Measurements from ENCODE around the gene FAS. TPM values are rescaled to one million over a fixed set of nuclear protein-coding genes. Genes with fewer than 3 reads are reported as not detected.

Gene FAS
- polyA plus RNA-seq, 1 donor = 6.9 TPM

GRCh38 chr10:88953662-88954061, 36.9 kb upstream of the FAS start:
- Histone ChIP-seq H3K4me3 (ENCODE audit: low read length) (no peak overlapping the region), H3K4me1 (ENCODE audit: control insufficient read depth, insufficient read depth, low read length) (no peaks in the 10 kb centered on the region), H3K27me3 (ENCODE audit: control insufficient read depth, insufficient read depth, low read length) (no peaks in the 10 kb centered on the region), H3K9me3 (ENCODE audit: control insufficient read depth, low read depth, low read length) (no peaks in the 10 kb centered on the region), H3K36me3 (ENCODE audit: control insufficient read depth, insufficient read depth, low read length) (peaks cover 2% of the 10 kb centered on the region), H3K27ac (ENCODE audit: low read length) (peak overlapping the region; percentile 85)
- no peak for DNase-seq
- WGBS (ENCODE audit: insufficient coverage, low lambda C conversion rate) = no CpG with 5 or more reads among the region's 5 CpGs

GRCh38 chr10:88954458-88955083, 36.0 kb upstream of the FAS start:
- Histone ChIP-seq H3K27ac (ENCODE audit: low read length) (no peak overlapping the region), H3K36me3 (ENCODE audit: control insufficient read depth, insufficient read depth, low read length) (no peaks in the 10 kb centered on the region), H3K27me3 (ENCODE audit: control insufficient read depth, insufficient read depth, low read length) (no peaks in the 10 kb centered on the region), H3K4me1 (ENCODE audit: control insufficient read depth, insufficient read depth, low read length) (no peaks in the 10 kb centered on the region), H3K9me3 (ENCODE audit: control insufficient read depth, low read depth, low read length) (no peaks in the 10 kb centered on the region), H3K4me3 (ENCODE audit: low read length) (no peak overlapping the region)
- WGBS (ENCODE audit: insufficient coverage, low lambda C conversion rate) = no CpG with 5 or more reads among the region's 4 CpGs
- no peak for DNase-seq

- Histone ChIP-seq H3K4me1 (ENCODE audit: control insufficient read depth, insufficient read depth, low read length) (no peaks in the 10 kb centered on the region), H3K36me3 (ENCODE audit: control insufficient read depth, insufficient read depth, low read length) (no peaks in the 10 kb centered on the region), H3K27me3 (ENCODE audit: control insufficient read depth, insufficient read depth, low read length) (no peaks in the 10 kb centered on the region), H3K4me3 (ENCODE audit: low read length) (no peak overlapping the region), H3K27ac (ENCODE audit: low read length) (no peak overlapping the region), H3K9me3 (ENCODE audit: control insufficient read depth, low read depth, low read length) (no peaks in the 10 kb centered on the region)
- peak; percentile 30 to 65 for DNase-seq
- no CpG with 5 or more reads among the region's 1 CpG for WGBS (ENCODE audit: insufficient coverage, low lambda C conversion rate)
These were observed 33.2 kb upstream of the FAS start for GRCh38 chr10:88957381-88957780.

GRCh38 chr10:88958721-88959120, 31.9 kb upstream of the FAS start:
- WGBS (ENCODE audit: insufficient coverage, low lambda C conversion rate) = 100% methylated on average over 2 of the region's 6 CpGs
- no peak overlapping the region for H3K27ac ChIP-seq (ENCODE audit: low read length)
- H3K27me3 ChIP-seq (ENCODE audit: control insufficient read depth, insufficient read depth, low read length) = no peaks in the 10 kb centered on the region
- no peak for DNase-seq
- H3K4me1 ChIP-seq (ENCODE audit: control insufficient read depth, insufficient read depth, low read length) = no peaks in the 10 kb centered on the region
- H3K36me3 ChIP-seq (ENCODE audit: control insufficient read depth, insufficient read depth, low read length) = no peaks in the 10 kb centered on the region
- H3K9me3 ChIP-seq (ENCODE audit: control insufficient read depth, low read depth, low read length) = no peaks in the 10 kb centered on the region
- no peak overlapping the region for H3K4me3 ChIP-seq (ENCODE audit: low read length)

- Histone ChIP-seq H3K27ac (ENCODE audit: low read length) (no peak overlapping the region), H3K36me3 (ENCODE audit: control insufficient read depth, insufficient read depth, low read length) (no peaks in the 10 kb centered on the region), H3K4me3 (ENCODE audit: low read length) (no peak overlapping the region), H3K9me3 (ENCODE audit: control insufficient read depth, low read depth, low read length) (no peaks in the 10 kb centered on the region), H3K27me3 (ENCODE audit: control insufficient read depth, insufficient read depth, low read length) (no peaks in the 10 kb centered on the region), H3K4me1 (ENCODE audit: control insufficient read depth, insufficient read depth, low read length) (no peaks in the 10 kb centered on the region)
- no CpG with 5 or more reads among the region's 1 CpG for WGBS (ENCODE audit: insufficient coverage, low lambda C conversion rate)
- DNase-seq = no peak
These were observed 29.8 kb upstream of the FAS start for GRCh38 chr10:88960802-88961201.

- no peaks in the 10 kb centered on the region for H3K4me1 ChIP-seq (ENCODE audit: control insufficient read depth, insufficient read depth, low read length)
- no peak overlapping the region for H3K4me3 ChIP-seq (ENCODE audit: low read length)
- no peaks in the 10 kb centered on the region for H3K36me3 ChIP-seq (ENCODE audit: control insufficient read depth, insufficient read depth, low read length)
- H3K27ac ChIP-seq (ENCODE audit: low read length) = no peak overlapping the region
- no peaks in the 10 kb centered on the region for H3K9me3 ChIP-seq (ENCODE audit: control insufficient read depth, low read depth, low read length)
- no peak for DNase-seq
- H3K27me3 ChIP-seq (ENCODE audit: control insufficient read depth, insufficient read depth, low read length) = no peaks in the 10 kb centered on the region
These were observed 29.3 kb upstream of the FAS start for GRCh38 chr10:88961266-88961665.

- Histone ChIP-seq H3K4me3 (ENCODE audit: low read length) (no peak overlapping the region), H3K4me1 (ENCODE audit: control insufficient read depth, insufficient read depth, low read length) (no peaks in the 10 kb centered on the region), H3K9me3 (ENCODE audit: control insufficient read depth, low read depth, low read length) (no peaks in the 10 kb centered on the region), H3K36me3 (ENCODE audit: control insufficient read depth, insufficient read depth, low read length) (no peaks in the 10 kb centered on the region), H3K27me3 (ENCODE audit: control insufficient read depth, insufficient read depth, low read length) (no peaks in the 10 kb centered on the region), H3K27ac (ENCODE audit: low read length) (no peak overlapping the region)
- no CpG with 5 or more reads among the region's 2 CpGs for WGBS (ENCODE audit: insufficient coverage, low lambda C conversion rate)
- no peak for DNase-seq
These were observed 28.3 kb upstream of the FAS start for GRCh38 chr10:88962336-88962735.

GRCh38 chr10:88963318-88963717, 27.3 kb upstream of the FAS start:
- Histone ChIP-seq H3K9me3 (ENCODE audit: control insufficient read depth, low read depth, low read length) (no peaks in the 10 kb centered on the region), H3K4me3 (ENCODE audit: low read length) (no peak overlapping the region), H3K4me1 (ENCODE audit: control insufficient read depth, insufficient read depth, low read length) (no peaks in the 10 kb centered on the region), H3K27me3 (ENCODE audit: control insufficient read depth, insufficient read depth, low read length) (no peaks in the 10 kb centered on the region), H3K36me3 (ENCODE audit: control insufficient read depth, insufficient read depth, low read length) (no peaks in the 10 kb centered on the region), H3K27ac (ENCODE audit: low read length) (no peak overlapping the region)
- DNase-seq = no peak
- WGBS (ENCODE audit: insufficient coverage, low lambda C conversion rate) = no CpG with 5 or more reads among the region's 2 CpGs

- no peak for DNase-seq
- Histone ChIP-seq H3K4me1 (ENCODE audit: control insufficient read depth, insufficient read depth, low read length) (no peaks in the 10 kb centered on the region), H3K36me3 (ENCODE audit: control insufficient read depth, insufficient read depth, low read length) (no peaks in the 10 kb centered on the region), H3K4me3 (ENCODE audit: low read length) (no peak overlapping the region), H3K27ac (ENCODE audit: low read length) (no peak overlapping the region), H3K27me3 (ENCODE audit: control insufficient read depth, insufficient read depth, low read length) (no peaks in the 10 kb centered on the region), H3K9me3 (ENCODE audit: control insufficient read depth, low read depth, low read length) (no peaks in the 10 kb centered on the region)
- WGBS (ENCODE audit: insufficient coverage, low lambda C conversion rate) = no CpG with 5 or more reads among the region's 1 CpG
These were observed 26.2 kb upstream of the FAS start for GRCh38 chr10:88964360-88964759.

- Histone ChIP-seq H3K9me3 (ENCODE audit: control insufficient read depth, low read depth, low read length) (no peaks in the 10 kb centered on the region), H3K36me3 (ENCODE audit: control insufficient read depth, insufficient read depth, low read length) (no peaks in the 10 kb centered on the region), H3K27ac (ENCODE audit: low read length) (no peak overlapping the region), H3K4me3 (ENCODE audit: low read length) (no peak overlapping the region), H3K27me3 (ENCODE audit: control insufficient read depth, insufficient read depth, low read length) (no peaks in the 10 kb centered on the region), H3K4me1 (ENCODE audit: control insufficient read depth, insufficient read depth, low read length) (no peaks in the 10 kb centered on the region)
- WGBS (ENCODE audit: insufficient coverage, low lambda C conversion rate) = 84% methylated on average over 3 of the region's 3 CpGs
- DNase-seq = no peak
These were observed 25.7 kb upstream of the FAS start for GRCh38 chr10:88964869-88965415.

GRCh38 chr10:88966797-88967196, 23.8 kb upstream of the FAS start:
- no peak overlapping the region for H3K4me3 ChIP-seq (ENCODE audit: low read length)
- no peak overlapping the region for H3K27ac ChIP-seq (ENCODE audit: low read length)
- no peak for DNase-seq
- WGBS (ENCODE audit: insufficient coverage, low lambda C conversion rate) = no CpG with 5 or more reads among the region's 3 CpGs
- H3K9me3 ChIP-seq (ENCODE audit: control insufficient read depth, low read depth, low read length) = no peaks in the 10 kb centered on the region
- no peaks in the 10 kb centered on the region for H3K27me3 ChIP-seq (ENCODE audit: control insufficient read depth, insufficient read depth, low read length)
- H3K36me3 ChIP-seq (ENCODE audit: control insufficient read depth, insufficient read depth, low read length) = no peaks in the 10 kb centered on the region
- no peaks in the 10 kb centered on the region for H3K4me1 ChIP-seq (ENCODE audit: control insufficient read depth, insufficient read depth, low read length)
